ENCODE measurements around the gene SLC22A5. TPM values are rescaled to one million over a fixed set of nuclear protein-coding genes. Genes with fewer than 3 reads are reported as not detected.

Gene SLC22A5
- total RNA-seq, 1 donor from 2014 or later = 13.1 TPM

DNA sequence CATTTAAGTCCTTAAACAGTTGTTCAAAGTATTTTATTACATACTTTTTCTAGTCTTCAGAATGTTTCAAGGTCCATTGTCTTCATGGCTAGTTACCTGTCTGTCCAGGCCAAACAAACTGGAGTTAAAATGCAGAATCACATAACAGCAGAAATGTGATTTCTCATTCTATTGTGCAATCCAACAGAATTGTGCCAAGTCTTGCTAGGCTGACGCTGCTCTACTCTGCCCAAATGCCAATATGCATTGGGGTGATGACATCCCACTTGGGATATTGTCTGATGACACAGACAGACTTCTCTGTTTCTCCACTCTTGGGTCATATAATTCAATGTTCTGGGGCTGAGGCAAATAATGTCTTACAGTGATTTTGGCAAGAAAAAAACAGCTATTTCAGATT lies 5.2 kb upstream of the SLC22A5 start:
- H3K4me3 ChIP-seq (ENCODE audit: low read depth, low read length) = no peak overlapping the region
- DNase-seq (ENCODE audit: low read depth) = peak; percentile 93
- TF ChIP-seq, protein P1, sequence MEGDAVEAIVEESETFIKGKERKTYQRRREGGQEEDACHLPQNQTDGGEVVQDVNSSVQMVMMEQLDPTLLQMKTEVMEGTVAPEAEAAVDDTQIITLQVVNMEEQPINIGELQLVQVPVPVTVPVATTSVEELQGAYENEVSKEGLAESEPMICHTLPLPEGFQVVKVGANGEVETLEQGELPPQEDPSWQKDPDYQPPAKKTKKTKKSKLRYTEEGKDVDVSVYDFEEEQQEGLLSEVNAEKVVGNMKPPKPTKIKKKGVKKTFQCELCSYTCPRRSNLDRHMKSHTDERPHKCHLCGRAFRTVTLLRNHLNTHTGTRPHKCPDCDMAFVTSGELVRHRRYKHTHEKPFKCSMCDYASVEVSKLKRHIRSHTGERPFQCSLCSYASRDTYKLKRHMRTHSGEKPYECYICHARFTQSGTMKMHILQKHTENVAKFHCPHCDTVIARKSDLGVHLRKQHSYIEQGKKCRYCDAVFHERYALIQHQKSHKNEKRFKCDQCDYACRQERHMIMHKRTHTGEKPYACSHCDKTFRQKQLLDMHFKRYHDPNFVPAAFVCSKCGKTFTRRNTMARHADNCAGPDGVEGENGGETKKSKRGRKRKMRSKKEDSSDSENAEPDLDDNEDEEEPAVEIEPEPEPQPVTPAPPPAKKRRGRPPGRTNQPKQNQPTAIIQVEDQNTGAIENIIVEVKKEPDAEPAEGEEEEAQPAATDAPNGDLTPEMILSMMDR (conservative IDR thresholded peaks at IDR 0.05; ENCODE audit: low read depth, low read length) = no peak

DNA sequence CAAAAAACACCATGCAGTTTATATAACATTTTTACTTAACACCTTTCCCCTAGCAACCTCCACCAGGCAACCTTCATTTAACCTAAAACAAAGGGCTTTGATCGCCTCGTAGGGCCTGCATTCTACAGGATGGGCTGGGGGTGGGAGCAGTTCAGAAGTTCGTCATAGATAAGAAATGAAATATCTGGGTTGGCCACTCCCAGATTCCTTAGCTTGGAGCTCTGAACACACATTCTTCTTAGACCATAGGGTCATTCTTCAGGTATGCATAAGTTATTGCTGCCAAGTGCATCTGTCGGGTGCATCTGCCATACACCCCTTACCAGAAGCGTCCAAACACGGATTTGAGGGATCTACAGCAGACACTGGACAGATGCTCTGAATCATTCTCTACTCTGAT lies 4.3 kb upstream of the SLC22A5 start:
- DNase-seq (ENCODE audit: low read depth) = peak; percentile 69
- H3K4me3 ChIP-seq (ENCODE audit: low read depth, low read length) = no peak overlapping the region
- TF ChIP-seq, protein P1 (conservative IDR thresholded peaks at IDR 0.05; ENCODE audit: low read depth, low read length) = no peak

DNA sequence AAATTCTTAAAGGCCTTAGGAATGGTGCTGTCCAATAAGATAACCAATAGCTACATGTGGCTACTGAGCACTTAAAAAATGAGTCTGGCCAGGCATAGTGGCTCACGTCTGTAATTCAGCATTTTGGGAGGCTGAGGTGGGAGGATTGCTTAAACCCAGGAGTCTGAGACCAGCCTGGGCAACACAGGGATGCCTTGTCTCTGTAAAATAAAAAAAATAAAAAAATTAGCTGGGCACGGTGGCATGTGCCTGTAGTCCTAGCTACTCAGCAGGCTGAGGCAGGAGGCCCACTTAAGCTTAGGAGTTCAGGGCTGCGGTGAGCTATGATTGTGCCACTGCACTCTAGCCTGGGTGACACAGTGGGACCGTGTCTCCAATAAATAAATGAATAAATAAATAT lies 1.3 kb upstream of the SLC22A5 start:
- no peak for DNase-seq (ENCODE audit: low read depth)
- TF ChIP-seq, protein P1 (conservative IDR thresholded peaks at IDR 0.05; ENCODE audit: low read depth, low read length) = no peak
- H3K4me3 ChIP-seq (ENCODE audit: low read depth, low read length) = peak overlapping the region; percentile 84

DNA sequence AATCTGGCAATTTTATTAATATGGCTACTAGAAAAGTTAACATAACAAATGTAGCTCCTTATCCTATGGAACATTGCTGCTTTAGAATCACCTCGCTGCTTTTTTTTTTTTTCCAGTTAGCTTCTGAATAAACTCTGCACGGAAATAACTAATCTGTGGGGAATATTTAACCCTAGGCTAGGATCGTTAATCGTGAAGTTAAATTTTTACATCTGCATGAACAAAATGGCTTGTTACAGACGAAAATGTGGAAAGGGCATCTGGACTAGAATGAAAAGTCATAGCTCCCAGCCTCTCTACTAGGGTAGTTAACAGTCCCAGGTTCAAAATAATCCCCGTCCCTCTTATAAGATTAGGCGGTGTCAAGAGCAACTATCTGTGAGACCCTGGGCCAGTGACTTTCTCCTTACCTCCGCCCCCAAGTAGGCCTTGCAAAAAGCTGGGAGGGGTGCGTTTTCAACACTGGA lies 470 bp upstream of the SLC22A5 start:
- TF ChIP-seq, protein P1 (conservative IDR thresholded peaks at IDR 0.05; ENCODE audit: low read depth, low read length) = no peak
- H3K4me3 ChIP-seq (ENCODE audit: low read depth, low read length) = peak overlapping the region; percentile 84
- DNase-seq (ENCODE audit: low read depth) = peak; percentile 66

DNA sequence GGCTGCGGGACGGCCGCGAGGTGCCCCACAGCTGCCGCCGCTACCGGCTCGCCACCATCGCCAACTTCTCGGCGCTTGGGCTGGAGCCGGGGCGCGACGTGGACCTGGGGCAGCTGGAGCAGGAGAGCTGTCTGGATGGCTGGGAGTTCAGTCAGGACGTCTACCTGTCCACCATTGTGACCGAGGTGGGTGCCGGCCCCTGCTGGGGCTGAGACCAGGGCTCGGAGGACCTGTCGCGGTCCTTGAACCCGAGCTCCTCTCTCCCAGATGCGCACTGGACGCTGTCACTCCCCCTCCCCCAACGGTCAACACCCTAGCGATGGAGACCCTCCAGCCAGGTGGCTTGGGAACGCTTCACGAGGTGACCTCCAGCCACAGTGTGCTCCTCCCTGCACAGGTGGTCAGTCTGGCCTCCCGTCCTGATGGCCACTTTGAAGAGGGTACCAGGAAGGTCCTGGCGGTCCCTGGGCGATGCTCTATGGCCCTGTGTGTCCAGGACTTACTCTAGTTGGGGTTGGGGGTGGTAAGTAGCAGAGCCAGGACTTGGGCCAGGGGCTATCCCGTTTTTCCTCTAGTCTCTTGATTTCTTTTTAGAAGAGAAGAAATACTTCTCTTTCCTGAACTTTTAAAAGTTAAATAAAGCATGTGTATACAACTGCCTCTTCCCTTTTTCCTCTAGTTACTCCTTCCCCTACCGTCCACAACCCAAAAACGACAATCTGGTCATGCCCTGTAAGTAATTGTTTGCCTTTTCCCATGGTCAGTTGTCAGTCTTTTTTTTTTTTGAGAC lies 866 bp downstream of the SLC22A5 start:
- TF ChIP-seq, protein P1 (conservative IDR thresholded peaks at IDR 0.05; ENCODE audit: low read depth, low read length) = no peak
- no peak for DNase-seq (ENCODE audit: low read depth)
- H3K4me3 ChIP-seq (ENCODE audit: low read depth, low read length) = peak overlapping the region; percentile 84

DNA sequence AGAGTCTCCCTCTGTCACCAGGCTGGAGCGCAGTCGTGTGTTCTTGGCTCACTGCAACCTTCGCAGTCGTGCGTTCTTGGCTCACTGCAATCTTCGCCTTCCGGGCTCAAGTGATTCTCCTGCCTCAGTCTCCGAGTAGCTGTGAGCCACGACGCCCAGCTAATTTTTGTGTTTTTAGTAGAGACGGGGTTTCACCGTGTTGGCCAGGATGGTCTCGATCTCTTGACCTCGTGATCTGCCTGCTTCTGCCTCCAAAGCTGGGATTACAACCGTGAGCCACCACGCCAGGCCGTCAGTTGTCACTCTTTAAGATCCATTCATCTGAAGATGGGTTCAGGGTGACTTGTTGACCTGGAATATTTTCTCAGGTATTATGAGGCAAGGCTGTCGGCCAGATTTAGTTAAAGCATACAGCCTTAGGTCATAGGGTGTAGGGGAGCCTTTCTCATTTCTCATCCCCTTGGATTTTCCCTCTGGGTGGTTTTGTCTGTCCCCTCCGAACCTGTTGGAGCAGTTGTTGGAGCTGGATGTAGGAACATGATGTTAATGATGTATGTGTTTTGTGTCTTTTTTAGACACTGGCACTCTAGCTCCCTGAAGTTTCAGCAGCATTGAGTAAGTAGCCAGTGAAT lies 1.6 kb downstream of the SLC22A5 start:
- H3K4me3 ChIP-seq (ENCODE audit: low read depth, low read length) = peak overlapping the region; percentile 84
- TF ChIP-seq, protein P1 (conservative IDR thresholded peaks at IDR 0.05; ENCODE audit: low read depth, low read length) = no peak
- DNase-seq (ENCODE audit: low read depth) = no peak
